Ureter (tissue), 1 donor: ENCODE results near the gene ZNF746. TPM values are rescaled to one million over a fixed set of nuclear protein-coding genes. Genes with fewer than 3 reads are reported as not detected.

Experiments
- DNase-seq: peaks from one replicate; pipeline ENCODE4 v3.0.0-alpha.2; 2020; ENCODE audit warnings: low spot score
- total RNA-seq: library from RNA; stranded (reverse); gene quantifications from one replicate; pipeline ENCODE4 v1.2.4, GENCODE V29; 2023
- donor health status: DM: yes; HTN: yes; CAD: no.

The ZNF746 gene
- total RNA-seq, 1 donor from 2014 or later: 17.3 TPM

DNA sequence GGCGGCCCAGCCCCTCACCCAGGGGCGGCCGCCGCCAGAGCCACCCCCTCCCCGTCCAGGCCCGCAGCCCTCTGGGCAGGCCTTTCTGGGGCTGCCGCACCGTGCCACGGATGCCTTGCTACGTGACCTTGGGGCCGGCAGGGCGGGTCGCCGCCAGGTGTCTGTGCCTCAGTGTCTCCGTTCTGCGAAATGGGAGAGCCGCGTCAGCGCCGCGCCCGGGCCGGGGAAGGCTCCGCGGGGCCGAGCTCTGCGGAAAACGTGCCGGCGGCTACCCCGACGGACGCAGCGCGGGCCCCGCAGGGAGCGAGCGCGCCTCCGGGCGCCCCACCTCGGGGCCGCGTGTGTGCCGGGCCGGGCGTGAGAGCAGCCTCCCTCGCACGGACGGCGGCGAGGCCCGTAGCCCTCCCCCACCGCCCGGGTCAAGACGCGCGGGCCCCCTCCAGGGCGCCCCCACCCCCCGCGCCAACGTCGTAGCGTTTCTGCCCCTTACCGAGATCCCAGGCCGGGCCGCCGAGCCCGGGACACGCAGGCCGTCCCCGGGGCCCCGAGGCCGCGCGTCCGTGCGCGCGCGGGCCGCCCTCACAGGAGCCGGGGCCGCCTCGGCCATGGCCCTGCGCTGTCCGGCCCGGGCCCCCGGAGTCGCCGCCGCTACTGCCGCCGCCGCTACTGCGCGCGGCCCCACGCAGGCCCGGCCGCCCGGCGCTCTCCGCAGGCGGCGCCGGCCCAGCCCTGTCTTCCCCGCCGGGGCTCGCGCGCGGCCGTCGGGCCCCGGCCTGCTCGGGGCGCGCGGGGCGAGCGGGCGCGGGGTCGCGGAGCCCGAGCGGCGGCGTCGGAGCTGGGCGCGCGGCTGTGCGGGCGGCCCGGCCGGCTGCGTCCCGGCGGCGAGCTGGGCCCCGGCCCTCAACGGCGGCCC, 37.8 kb downstream of the ZNF746 start:
- no peak for DNase-seq

DNA sequence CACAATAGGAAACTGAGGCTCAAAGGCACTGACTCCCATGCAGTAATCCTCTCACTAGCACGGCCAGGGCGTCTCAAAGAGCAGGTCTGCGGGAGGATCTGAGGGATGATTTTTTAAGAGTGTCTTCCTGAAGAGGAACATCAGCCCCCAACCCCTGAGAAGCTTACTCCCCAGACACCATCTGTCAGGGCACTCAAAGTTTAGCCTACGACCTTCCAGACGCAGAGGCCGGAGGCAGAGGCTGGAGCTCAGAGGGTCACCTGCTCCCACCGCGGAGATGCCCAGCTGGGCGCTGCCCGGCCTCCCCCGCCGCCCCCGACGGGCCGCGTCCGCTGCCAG, 38.4 kb downstream of the ZNF746 start:
- no peak for DNase-seq

DNA sequence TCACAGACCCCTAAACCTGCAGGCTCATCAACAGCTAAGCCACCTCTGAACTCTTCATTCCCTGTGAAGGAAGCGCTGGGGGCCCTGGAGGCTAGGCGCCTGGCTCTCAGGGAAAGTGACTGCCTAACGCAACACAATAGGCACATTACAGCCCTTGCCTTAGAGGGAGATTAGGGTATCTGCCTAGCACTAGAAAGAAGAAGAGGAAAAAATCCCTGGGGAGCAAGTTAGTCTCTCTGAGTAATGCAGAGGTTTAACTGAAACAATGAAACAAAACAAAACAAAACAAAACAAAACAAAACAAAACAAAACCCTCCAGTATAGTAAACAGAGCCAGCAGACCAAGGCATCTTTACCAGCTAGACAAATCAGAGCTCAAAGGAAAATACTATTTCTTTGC, 39.4 kb downstream of the ZNF746 start:
- no peak for DNase-seq

DNA sequence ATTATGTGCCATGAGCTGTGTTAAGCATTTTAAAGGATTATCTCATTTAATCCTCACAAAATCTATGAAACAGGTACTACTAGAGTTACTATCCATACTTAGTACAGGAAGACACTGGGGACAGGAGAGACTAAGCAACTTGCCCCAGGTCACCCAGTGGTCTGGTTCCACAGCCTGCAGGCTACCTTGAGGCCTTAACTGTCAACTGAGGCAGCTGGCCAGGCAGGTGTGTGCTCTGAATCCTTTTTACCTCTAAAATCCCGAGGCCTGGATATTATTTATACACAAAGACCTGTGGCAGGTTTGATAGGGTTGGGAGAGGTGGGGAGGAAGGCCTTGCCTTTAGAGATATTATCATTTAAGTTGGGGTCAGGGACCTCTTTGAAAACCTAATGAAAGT, 39.8 kb downstream of the ZNF746 start:
- DNase-seq: no peak

DNA sequence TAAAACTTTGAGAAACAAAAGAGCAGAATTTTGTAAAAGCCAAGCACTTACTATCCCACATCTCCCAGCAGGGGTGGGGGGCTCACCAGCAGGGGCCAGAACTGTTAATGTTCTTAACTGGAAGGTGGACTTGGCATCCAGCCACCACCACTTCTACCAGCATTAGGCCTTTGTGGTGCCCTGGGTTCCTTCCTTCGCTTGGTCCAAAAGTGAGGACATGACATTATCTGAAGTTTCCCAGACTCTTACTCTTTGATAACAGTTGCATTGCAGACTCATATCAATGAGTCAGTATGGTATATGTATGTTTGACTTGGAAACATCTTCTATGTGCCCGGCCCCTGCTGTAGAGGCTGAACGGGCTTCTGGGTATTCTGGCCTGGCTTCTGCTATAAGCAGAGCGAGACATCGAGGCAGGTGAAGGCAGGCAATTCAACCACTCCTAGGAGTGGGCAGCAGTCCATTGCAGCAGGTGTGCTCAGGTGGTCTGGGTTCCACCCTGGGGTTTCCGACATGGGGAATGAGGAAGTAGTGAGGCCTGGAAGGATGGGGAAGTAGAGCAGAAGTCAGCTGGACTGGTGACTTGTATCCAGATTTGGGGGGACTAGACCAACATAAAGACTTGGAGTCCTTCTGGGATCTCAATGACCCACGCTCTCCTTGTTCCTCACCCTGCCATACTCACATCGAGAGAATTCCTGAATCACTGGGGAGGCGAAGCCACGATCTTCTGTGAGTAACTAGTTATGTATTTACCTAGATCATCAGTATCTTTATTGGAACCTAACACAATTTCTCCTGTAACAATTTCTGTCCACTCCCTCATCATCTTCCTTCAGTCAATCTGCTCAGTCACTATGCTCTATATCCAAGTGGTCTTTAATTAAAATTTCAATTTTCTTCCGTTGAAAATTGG, 40.8 kb downstream of the ZNF746 start:
- DNase-seq: peak; percentile 37

DNA sequence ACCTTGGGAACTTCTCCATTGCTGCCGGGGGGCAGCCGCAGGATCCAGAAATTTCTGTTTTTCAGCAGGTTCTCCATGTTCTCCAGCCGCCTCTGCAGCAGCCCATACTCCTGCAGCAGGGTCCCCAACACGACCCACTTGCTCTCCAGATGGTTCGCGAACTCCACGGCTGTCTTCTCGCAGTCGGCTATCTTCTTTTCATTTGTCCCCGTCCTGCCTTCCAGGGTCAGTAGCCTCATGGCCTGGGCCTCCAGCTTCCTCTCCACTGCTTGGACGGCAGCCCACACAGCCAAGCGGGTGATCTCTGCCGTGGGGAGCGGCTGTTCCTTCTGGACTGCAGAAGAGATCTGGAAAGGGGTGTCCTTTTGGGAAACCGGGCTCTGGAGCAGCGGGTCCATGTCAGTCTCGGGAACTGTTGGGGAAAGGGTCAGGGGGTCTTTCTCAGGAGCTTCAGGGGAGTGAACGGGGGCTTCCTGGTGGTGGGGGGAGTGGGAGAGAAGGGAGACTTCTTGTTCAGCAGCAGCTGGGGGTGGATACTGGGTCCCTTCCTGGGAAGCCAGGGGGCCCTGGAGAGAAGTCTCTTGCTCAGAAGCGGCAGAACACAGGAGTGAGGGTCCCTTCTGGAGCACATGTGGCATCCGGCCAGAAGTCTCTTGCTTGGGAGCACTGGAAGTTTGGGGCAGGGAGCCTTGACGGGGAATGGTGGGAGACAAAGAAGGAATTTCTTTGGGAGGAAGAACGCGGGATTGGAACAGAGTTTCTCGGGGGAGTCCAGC, 42.2 kb downstream of the ZNF746 start:
- DNase-seq: peak; percentile 15

DNA sequence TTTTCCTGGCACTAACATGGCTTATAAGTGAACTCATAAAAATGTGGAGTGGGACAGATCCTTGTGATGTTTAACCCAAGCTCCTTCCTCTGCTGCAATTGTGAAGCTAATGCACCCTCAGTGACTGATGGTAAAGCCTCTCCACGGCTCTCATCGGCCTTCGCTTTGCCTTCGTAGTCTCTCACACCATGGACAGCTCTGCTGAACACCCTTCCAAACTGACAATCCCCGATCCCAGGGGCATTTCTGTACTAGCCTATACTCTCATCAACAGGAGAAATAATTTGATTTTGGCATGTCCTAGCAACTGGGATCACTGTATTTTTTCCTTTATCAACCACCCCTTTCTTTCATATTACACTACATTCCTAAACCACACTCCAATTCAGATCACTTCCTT, 42.9 kb downstream of the ZNF746 start:
- peak; percentile 7 for DNase-seq

DNA sequence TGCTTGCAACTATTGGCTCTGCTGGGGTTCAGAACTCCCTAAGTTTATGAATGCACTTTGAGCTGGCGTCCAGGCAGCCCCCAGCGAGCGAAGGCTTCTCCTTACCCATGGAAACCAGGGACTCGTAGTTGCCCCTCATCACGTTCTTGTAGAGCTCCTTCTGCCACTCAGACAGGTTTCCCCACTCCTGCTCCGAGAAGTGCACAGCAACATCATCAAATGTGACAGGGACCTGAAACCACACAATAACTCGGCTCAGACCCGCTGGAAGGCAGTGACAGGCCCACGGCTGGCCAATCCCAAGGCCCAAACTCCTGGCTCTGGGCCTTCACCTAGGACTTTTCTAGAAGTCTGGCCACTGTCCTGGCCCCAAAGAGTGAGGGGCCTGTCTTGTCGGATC, 43.6 kb downstream of the ZNF746 start:
- peak; percentile 23 for DNase-seq

DNA sequence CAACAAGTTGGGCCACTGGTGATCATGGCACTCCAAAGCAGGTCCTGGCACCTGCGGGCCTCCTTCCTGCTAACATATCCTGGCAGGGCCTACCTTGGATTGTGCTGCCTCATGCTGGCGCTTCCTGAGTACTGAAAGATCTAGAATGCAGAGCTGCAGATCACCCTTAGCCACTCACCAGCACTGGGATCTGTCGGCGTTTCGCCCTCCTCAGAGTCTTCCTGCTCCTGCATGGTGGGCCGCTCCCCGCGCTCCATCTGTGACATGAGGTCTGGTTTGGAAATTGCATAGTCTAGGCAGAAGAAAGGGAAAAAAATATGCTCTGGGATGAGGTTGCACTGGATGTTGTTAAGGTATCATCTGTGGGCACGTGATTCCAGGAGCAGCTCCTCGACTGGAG, 46.8 kb downstream of the ZNF746 start:
- peak; percentile 19 for DNase-seq

DNA sequence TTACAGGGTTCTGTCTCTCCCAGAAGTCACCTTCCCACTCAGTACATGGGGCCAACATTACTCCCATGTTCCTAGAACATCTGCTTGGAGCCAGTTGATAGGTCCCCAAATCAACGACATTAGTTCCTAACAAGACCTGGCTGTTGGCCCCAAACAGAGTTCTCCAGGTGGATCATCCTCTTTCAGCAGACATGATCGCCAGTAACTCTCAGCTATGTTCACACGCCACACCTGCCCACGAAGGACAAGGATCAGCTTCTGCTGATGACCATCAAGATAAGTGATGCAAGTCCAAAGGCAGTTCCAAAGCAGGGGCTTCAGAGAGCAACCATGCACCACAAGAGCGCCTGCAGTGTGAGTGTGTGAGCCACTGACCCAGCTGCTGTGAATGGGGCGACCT, 47.7 kb downstream of the ZNF746 start:
- peak; percentile 14 for DNase-seq

DNA sequence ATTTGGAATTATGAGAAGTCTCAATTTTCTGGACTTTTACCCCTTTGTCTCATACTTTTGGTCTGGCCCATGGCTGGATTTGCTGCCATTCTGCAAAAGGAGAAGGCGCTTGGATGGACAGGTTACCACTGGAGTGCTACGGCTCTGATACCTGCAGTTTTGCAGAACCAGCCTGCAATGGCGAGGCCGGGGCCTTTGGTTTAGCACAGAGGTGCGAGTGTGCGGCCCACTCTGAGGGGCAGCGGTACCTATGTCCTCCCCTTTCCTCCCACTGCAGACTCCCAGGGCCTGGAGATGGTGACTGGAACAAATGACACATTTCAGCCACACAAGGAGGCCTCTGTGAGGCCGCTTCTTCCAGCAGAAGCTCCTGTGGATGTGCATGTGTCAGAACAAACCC, 48.6 kb downstream of the ZNF746 start:
- DNase-seq: peak; percentile 3

DNA sequence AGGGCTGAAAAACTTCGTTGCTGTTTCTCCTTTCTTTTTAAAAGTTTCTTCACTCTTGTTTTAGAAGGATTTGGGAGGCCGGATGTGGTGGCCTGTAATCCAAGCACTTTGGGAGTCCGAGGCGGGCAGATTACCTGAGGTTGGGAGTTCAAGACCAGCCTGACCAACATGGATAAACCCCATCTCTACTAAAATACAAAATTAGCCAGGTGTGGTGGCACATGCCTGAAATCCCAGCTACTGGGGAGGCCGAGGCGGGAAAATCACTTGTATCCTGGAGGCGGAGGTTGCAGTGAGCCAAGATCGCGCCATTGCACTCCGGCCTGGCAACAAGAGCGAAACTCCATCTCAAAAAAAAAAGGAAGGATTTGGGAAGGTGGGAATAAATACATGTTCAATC, 51.6 kb downstream of the ZNF746 start:
- DNase-seq: peak; percentile 15

DNA sequence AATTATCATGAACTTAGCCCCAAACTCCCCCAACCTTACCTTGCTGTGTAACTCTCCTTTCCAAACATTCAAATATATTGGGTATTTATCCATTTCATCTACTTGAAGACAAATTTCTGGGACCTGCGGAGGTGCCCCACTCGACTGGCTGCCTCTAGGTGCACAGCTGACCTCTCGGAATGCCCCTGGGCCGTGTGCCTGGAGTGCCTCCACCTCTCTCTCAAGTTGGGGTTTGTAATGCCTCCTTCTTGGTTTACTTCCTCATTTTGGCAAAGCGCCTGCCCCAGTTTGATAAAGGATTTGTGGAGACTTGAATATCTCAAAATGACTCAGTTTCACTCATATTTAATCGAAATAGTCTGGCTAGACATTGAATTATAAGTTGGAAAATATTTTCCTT, 53.3 kb downstream of the ZNF746 start:
- peak; percentile 14 for DNase-seq

DNA sequence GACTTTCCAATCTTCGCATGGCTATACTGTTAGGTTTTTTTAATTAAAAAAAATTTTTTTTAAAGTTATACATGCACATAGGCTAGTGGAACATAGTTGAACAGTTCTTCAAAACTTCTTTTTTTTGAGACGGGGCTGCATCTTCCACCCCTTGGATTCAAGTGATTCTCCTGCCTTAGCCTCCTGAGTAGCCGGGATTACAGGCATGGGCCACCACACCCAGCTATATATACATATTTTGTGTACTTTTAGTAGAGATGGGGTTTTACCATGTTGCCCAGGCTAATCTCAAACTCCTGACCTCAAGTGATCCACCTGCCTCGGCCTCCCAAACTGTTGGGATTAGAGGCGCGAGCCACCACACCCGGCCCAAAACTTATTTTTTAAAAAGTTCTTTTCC, 54.1 kb downstream of the ZNF746 start:
- DNase-seq: peak; percentile 6

DNA sequence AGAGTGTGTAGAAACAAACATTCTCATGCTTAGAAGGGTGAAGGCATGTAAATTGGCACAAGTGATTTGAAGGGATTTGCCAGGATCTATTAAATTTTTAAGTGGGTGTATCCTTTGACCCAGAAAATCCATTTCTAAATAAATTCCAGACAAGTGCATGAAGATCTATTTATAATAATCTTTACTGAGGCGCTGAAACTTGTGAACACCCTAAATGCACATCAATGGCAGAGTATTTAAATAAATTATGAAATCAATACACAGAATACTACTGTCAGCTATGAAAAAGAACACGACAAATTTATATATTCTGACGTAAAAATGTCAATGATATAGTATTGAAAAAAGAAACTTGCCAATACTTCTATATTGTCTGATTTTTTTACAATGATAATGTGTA, 54.7 kb downstream of the ZNF746 start:
- no peak for DNase-seq

DNA sequence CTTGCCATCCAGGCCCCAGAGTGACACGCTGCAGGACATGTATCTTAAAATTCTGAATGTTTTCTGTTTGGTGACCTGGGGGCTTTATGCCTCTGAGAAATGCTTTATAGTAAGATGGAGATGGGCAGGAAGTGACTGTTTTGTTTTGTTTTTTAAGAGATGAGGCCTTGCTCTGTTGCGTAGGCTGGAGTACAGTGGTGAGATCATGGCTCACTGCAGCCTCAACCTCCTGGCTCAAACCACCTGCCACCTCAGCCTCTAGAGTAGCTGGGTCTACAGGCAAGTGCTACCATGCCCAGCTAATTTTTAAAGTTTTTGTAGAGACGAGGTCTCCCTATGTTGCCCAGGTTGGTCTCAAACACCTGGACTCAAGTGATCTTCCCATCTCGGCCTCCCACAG, 57.4 kb downstream of the ZNF746 start:
- peak; percentile 13 for DNase-seq

DNA sequence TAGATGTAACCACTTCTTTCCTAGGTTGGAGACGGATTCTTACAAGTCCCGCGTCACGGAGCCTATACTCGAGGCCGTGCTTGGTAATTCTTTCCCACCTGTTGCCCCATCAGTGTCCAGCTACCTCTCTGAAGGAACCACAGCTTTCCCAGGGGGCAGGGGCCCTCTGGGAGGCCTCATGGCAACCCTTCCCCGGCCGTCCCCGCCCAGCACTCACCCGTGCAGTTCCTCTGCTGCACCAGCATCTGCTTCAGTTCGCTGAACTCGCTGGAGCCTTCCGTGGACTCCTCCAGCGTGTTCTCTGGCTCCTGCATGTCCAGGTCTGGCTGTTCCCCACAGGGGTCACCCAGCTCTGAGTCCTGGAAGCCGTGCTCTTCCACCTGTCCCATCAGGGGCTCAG, 61.3 kb downstream of the ZNF746 start:
- DNase-seq: peak; percentile 9

DNA sequence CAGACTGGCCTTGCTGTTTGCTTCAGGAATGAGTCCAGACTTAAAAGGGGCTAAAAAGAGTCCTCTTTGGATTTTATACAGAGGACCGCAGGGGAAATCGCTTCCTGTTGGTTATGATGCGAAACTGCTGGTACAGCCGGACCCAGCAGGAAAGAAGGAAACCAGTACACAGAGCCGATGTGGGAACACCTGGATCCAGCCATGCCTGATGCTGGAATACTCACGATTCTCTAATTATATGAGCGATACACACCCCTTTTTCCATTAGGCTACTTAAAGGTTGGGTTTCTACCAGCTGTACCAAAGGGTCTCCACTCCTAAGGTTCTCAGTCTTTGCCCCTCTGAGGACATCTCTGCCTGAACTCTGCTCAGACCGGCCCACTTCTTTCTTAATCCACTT, 64.5 kb downstream of the ZNF746 start:
- DNase-seq: no peak

DNA sequence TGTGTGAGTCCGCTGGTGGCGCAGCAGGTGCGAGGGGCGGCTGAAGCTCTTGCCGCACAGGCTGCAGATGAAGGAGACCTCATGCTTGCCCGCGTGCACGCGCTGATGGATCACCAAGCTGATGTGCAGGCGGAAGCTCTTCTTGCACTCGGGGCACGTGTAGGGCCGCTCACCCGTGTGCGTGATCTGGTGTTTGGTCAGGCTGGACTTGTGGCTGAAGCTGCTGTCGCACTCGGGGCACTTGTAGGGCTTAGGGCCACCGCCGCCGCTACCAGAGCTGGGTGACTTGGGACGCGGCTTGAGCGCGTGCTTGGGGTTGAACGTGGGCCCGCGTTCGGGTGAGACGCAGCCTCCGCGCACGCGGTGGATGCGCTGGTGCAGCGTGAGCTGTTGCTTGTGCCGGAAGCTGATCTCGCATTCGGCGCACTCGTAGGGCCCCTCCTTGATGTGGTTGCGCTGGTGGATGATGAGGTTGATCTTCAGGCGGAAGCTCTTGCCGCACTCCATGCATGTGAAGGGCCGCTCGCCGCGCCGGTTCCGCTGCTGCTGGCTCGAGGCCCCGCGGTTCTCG, 65.4 kb downstream of the ZNF746 start:
- no peak for DNase-seq

DNA sequence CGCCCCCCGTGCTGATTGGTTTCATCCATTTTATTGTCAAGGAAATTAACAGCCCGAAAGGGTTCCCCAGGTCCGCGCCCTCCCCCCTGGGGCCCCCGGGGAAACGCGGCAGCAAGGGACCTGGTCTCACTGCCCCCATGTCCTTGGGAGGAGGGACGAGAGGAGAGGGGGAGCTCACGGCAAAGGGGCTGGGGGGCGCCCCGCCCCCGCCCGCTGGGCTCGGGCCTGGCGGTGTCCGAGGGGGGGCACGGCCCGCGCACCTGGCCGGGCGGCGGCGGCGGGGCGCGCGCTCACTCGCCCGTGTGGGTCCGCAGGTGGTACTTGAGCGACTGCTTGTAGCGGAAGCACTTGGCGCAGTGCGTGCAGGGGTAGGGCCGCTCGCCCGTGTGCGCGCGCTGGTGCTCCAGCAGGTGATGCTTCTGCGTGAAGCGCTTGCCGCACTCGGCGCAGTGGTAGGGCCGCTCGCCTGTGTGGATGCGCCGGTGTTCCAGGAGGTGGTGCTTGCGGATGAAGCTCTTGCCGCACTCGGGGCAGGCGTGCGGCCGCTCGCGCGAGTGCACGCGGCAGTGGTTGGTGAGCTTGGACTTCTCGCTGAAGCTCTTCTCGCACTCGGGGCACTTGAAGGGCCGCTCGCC, 66.0 kb downstream of the ZNF746 start:
- DNase-seq: no peak

DNA sequence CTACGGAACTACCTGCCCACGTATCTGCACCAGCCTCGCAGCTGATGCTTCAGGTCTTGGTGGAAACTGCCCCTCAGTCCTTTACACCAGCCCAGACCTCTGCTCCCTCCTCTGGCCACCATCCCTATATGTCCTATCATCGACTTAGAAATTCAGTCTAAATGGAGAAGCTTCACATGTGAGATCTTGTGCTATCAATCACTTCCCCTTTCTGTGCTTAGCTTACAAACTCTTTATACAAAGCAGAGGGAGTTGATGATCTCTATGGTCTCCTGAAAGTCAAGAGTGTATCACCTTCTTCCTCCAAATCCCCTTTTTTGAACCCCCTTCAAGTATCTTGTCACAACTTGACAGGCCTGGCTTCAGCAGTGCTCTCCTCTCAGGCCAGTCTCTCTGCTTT, 67.4 kb downstream of the ZNF746 start:
- no peak for DNase-seq
